ENCODE results near the gene LRRC53. TPM values are rescaled to one million over a fixed set of nuclear protein-coding genes. Genes with fewer than 3 reads are reported as not detected.

The LRRC53 gene
- polyA plus RNA-seq, 1 donor = 0.25 TPM

GRCh38 chr1:74422421-74423292, 89.8 kb downstream of the LRRC53 start:
- H3K4me3 ChIP-seq (ENCODE audit: low read length) = no peak overlapping the region
- 36% methylated on average over 3 of the region's 4 CpGs for WGBS (ENCODE audit: insufficient coverage, low lambda C conversion rate)
- no peaks in the 10 kb centered on the region for H3K4me1 ChIP-seq (ENCODE audit: control insufficient read depth, insufficient read depth, low read length)
- no peaks in the 10 kb centered on the region for H3K36me3 ChIP-seq (ENCODE audit: control insufficient read depth, insufficient read depth, low read length)
- DNase-seq = no peak
- H3K9me3 ChIP-seq (ENCODE audit: control insufficient read depth, low read depth, low read length) = no peaks in the 10 kb centered on the region
- no peaks in the 10 kb centered on the region for H3K27me3 ChIP-seq (ENCODE audit: control insufficient read depth, insufficient read depth, low read length)
- H3K27ac ChIP-seq (ENCODE audit: low read length) = no peak overlapping the region

GRCh38 chr1:74420467-74420866, 91.9 kb downstream of the LRRC53 start:
- Histone ChIP-seq H3K27ac (ENCODE audit: low read length) (no peak overlapping the region), H3K4me1 (ENCODE audit: control insufficient read depth, insufficient read depth, low read length) (no peaks in the 10 kb centered on the region), H3K27me3 (ENCODE audit: control insufficient read depth, insufficient read depth, low read length) (no peaks in the 10 kb centered on the region), H3K9me3 (ENCODE audit: control insufficient read depth, low read depth, low read length) (no peaks in the 10 kb centered on the region), H3K36me3 (ENCODE audit: control insufficient read depth, insufficient read depth, low read length) (no peaks in the 10 kb centered on the region), H3K4me3 (ENCODE audit: low read length) (no peak overlapping the region)
- DNase-seq = no peak
- no CpG with 5 or more reads among the region's 2 CpGs for WGBS (ENCODE audit: insufficient coverage, low lambda C conversion rate)

Other genes starting within 250 kb of the LRRC53 start
- gene ERICH3, start 161.2 kb upstream of the LRRC53 start, polyA plus RNA-seq = 1.1 TPM
- gene CRYZ, start 220.4 kb upstream of the LRRC53 start, polyA plus RNA-seq = 74.3 TPM
- gene TYW3, start 220.5 kb upstream of the LRRC53 start, polyA plus RNA-seq = 20.0 TPM